NCI-H526 (cell line): Measurements from ENCODE around the gene BAIAP3.
A peak's percentile ranks its signal among the peaks of the same experiment; 100 is the strongest.

Experiments used
- DNase-seq, 2 experiments: peaks; one replicate each; lab custom pipeline; 2025; lab: John Stamatoyannopoulos, UW

BAIAP3 gene

DNA sequence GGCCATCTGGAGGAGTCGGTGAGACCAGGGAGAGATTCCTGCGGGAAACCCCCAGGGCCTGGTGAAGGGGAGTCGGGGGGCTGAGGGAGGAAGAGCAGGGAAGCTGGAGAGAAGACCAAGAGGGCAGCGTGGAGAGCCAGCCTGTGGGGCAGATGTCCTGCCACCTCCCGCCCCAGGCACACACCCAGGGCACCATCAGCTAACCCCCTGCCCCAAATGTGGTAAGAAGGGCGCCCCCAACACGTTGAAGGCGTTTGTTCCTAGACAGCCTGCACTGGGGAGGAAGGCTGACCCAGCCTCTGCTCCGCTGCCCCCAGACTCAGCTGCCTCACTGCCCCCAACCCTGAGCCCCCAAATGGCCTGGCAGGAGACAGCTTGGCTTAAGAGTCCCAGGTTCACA lies 1.3 kb downstream of the BAIAP3 start:
- no peak for DNase-seq

GRCh38 chr16:1335211-1335971 lies 1.9 kb downstream of the BAIAP3 start:
- DNase-seq: no peak

GRCh38 chr16:1335996-1336395 lies 2.6 kb downstream of the BAIAP3 start:
- DNase-seq: no peak

DNA sequence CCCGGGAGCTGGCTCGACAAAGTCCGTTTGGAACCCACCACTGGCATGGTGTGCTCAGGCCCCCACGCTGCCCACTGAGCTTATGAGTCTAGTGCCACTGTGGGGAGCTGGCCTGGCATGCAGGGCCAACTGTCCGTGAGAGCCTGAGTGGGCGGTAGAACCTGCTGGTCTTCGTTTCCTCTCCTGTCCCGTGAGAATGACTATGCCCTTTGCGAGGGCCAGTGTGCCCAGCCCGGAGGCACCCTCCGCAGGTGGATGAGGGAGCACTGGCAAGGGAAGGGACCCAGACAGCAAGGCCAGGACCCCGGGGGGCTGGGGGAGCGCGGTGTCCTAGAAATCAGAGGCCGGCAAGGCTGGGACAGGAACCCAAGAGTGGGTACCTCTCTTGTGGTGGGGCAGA lies 3.2 kb downstream of the BAIAP3 start:
- no peak for DNase-seq

- no peak for DNase-seq
Observed at GRCh38 chr16:1337486-1337885, 4.0 kb downstream of the BAIAP3 start.

GRCh38 chr16:1338119-1338730 lies 4.8 kb downstream of the BAIAP3 start:
- DNase-seq: peak in 1 of 2 experiments; percentile 58

- no peak for DNase-seq
Observed at GRCh38 chr16:1338855-1339675, 5.6 kb downstream of the BAIAP3 start.

- no peak for DNase-seq
Observed at GRCh38 chr16:1340730-1341494, 7.5 kb downstream of the BAIAP3 start.

GRCh38 chr16:1341495-1342420 lies 8.3 kb downstream of the BAIAP3 start:
- DNase-seq: no peak

DNA sequence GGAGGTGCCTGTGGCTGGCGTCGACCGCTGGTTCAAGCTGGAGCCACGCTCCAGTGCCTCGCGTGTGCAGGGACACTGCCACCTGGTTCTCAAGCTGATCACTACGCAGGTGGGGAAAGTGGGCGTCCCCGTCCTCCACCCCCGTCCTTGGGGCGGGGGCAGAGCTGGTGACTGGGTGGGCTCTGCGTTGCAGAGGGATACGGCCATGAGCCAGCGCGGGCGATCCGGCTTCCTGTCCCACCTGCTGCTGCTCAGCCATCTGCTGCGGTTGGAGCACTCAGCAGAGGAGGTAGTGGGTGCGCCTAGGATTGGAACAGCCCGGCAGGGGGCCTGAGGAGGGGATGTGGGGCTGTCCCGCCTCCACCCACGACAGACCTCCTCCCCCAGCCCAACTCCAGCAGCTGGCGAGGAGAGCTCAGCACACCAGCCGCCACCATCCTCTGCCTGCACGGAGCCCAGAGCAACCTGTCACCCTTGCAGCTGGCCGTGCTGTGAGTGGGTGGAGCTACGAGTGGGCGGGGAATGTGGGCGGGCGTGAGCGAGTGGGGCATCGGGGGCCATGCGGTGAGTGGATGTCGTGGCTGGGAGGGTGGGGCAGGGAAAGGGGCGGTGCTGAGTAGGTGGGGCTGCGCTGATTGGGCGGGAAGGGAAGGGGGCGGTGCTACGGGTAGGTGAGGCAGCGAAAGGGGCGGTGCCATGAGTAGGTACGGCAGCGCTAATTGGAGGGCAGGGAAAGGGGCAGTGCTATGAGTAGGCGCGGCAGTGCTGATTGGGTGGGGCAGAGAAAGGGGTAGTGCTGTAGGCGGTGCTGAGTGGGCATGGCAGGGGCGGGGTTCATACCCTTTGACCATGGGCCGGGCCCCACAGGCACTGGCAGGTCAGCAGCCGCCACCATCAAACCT lies 9.3 kb downstream of the BAIAP3 start:
- peak; percentile 96 to 97 for DNase-seq

DNA sequence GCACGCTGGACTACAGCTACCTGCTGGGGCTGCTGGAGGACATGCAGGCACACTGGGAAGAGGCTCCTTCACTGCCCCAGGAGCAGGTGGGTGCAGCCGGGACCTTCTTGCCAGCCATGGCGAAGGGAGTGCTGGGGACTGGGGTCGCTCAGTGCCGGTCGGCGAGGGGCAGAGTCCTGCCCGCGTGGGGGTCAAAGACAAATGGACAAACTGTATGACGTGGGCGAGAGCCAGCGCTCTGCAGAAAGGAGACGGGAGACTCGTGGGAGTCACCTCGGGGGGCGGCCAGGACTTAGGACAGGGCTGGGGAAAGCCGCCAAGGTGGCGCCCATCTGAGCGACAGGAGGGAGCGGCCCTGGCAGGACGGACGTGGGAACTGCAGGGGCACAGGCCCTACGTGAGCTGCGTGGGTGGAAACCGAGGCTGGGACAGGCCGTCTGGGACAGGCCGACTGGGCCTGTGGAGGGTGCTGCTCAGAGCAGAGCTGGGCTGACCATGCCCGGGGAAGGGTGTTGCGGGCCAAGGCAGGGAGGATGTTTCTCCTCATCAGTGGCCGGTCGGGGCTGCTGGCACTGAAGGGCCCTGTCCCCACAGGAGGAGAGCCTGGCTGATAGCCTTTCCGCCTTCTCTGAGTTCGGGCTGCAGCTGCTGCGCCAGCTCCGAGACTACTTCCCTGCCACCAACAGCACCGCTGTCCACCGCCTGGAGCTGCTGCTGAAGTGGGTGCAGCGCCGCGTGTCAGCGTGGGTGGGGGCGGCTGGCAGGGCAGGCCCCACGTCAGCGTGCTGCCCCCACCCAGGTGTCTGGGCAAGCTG lies 10.2 kb downstream of the BAIAP3 start:
- no peak for DNase-seq

DNA sequence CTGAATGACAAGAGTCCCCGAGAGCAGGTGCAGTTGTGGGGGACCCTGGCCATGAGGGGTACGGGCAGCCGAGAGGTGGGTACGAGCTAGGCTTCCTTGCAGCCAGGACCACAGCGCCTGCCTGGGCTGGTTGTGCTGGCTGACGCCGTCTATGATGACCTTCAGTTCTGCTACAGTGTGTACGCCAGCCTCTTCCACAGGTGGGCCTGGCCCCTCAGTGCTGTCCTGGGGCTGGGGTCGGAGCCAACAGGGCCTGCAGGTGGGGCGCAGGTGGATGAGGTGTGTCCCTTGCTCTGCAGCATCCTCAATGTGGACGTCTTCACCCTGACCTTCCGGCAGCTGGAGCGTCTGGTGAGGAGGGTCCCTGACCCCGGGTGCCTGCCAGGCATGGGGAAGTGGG lies 11.1 kb downstream of the BAIAP3 start:
- DNase-seq: no peak

GRCh38 chr16:1345087-1345486 lies 11.6 kb downstream of the BAIAP3 start:
- DNase-seq: no peak

DNA sequence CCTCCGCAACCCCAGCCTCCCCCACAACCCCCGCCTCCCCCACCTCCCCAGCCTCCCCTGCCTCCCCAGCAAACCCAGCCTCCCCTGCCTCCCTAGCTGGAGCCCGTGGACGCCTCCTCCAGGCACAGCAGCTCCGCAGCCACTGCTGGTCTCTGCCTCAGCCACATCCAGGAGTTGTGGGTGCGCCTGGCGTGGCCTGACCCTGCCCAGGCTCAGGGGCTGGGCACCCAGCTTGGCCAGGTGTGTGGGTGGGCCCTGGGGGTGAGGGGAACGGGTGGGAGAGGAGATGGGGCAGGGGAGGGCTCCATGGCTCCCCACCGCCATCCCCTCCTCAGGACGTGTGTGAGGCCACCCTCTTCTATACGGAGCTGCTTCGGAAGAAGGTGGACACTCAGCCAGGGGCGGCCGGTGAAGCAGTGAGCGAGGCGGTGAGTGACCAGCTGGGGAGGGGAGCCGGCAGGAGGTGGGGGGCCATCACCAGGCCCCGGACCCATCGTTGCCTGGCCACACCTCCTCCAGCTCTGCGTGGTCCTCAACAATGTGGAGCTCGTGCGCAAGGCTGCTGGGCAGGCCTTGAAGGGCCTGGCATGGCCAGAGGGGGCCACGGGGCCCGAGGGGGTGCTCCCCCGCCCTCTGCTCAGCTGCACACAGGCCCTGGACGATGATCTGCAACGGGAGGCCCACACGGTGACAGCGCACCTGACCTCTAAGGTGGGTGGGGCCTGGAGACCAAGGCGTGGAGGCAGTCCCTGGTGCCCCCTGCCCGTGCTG lies 12.4 kb downstream of the BAIAP3 start:
- no peak for DNase-seq

DNA sequence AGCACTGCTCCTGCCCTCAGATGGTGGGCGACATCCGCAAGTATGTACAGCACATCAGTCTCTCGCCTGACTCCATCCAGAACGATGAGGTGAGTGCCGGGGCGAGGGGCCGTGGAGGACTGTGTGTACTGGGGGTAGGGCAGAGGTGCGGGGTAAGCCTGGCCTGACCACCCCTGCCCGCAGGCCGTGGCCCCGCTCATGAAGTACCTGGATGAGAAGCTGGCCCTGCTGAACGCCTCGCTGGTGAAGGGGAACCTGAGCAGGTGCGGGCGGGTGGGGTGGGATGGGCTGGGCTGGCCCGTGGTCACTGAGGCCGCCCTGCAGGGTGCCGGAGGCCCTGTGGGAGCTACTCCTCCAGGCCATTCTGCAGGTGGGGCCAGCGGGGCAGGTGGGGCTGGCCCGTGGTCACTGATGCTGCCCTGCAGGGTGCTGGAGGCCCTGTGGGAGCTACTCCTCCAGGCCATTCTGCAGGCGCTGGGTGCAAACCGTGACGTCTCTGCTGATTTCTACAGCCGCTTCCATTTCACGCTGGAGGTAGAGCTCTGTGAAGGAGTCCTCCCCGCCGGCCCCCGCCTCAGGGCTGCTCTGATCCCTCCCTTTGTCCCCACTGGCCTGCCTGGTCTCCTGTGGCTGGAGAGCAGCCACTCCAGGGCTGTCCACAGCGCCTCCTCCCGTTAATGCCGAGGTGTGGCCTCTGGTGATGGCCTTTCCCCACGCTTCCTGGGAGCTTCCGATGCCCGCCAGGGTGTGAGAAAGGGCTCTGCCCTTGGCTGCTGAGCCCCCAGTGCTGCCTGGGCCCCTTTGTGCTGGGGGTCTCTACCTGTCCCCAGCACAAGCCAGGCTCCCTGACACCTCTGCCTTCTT lies 13.2 kb downstream of the BAIAP3 start:
- DNase-seq: no peak

GRCh38 chr16:1347286-1347855 lies 13.9 kb downstream of the BAIAP3 start:
- DNase-seq: peak; percentile 24 to 30

DNA sequence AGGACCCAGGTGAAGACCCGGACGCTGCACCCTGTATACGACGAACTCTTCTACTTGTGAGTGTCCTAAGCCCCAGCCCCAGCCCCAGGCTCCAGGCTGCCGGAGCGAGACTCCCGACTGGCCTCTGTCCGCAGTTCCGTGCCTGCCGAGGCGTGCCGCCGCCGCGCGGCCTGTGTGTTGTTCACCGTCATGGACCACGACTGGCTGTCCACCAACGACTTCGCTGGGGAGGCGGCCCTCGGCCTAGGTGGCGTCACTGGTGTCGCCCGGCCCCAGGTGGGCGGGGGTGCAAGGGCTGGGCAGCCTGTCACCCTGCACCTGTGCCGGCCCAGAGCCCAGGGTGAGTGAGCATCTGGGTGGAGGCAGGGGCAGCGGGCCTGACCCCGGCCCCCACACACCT lies 14.5 kb downstream of the BAIAP3 start:
- no peak for DNase-seq
